ENCODE measurements around the gene CARNS1.

DNA sequence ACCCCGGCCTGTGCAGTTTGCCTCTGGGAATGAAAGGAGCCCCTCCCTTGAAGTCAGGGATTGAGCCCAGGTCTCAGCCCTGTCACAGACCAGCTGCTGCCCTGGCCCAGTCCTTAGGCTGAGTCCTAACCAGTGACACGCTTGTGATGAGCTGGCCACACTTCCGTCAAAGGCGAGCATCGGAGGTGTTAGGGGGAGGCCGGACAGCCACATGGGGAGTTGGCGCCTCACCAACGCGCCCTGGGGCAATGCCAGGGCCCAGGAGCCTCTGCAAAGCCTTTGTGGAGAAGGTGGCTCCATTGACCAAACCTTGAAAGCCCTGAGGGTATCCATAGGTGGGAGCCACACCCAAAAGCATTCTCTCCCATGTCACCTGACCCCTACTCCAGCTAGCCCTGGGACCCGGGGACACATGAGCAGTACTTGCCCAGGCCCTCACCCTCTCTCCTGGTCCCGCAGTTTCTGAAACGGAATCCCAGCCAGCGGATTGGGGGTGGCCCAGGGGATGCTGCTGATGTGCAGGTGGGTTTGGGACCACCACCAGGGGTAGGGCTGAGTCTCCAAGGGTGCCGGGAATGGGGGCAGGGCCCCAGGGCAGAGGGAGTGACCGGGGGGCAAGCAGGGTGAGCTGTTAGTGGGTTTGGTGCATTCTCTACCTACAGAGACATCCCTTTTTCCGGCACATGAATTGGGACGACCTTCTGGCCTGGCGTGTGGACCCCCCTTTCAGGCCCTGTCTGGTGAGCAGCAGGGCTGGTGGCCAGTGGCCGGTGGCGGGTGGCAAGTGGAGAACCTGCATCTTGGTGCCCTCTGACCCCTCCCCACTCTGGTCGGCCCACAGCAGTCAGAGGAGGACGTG lies 18.3 kb downstream of the CARNS1 start:
- TF ChIP-seq, protein P1, sequence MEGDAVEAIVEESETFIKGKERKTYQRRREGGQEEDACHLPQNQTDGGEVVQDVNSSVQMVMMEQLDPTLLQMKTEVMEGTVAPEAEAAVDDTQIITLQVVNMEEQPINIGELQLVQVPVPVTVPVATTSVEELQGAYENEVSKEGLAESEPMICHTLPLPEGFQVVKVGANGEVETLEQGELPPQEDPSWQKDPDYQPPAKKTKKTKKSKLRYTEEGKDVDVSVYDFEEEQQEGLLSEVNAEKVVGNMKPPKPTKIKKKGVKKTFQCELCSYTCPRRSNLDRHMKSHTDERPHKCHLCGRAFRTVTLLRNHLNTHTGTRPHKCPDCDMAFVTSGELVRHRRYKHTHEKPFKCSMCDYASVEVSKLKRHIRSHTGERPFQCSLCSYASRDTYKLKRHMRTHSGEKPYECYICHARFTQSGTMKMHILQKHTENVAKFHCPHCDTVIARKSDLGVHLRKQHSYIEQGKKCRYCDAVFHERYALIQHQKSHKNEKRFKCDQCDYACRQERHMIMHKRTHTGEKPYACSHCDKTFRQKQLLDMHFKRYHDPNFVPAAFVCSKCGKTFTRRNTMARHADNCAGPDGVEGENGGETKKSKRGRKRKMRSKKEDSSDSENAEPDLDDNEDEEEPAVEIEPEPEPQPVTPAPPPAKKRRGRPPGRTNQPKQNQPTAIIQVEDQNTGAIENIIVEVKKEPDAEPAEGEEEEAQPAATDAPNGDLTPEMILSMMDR (conservative IDR thresholded peaks at IDR 0.05 in 1 of 2, IDR thresholded peaks at IDR 0.05 in 1 of 2; ENCODE audit: low read depth in 1 of 2, low read length in 2 of 2), result no peak
- no peak for TF ChIP-seq EZH2 (IDR thresholded peaks at IDR 0.05; ENCODE audit: low read length, missing control alignments)

Data from fibroblast of lung (primary cell).